Measurements from ENCODE around the gene POLR2A.
A peak's percentile ranks its signal among the peaks of the same experiment; 100 is the strongest.

Gene POLR2A

GRCh38 chr17:7484067-7484918, at the start of gene POLR2A:
Gene POLR2A (plus strand): TSS chr17:7484366.
- peak; percentile 98 for DNase-seq (ENCODE audit: low spot score)

GRCh38 chr17:7435676-7436555, 48.2 kb upstream of the POLR2A start:
- DNase-seq (ENCODE audit: low spot score), result peak; percentile 53

- peak; percentile 81 for DNase-seq (ENCODE audit: low spot score)
Observed at GRCh38 chr17:7436556-7437368, 47.4 kb upstream of the POLR2A start.

GRCh38 chr17:7437369-7437863, 46.8 kb upstream of the POLR2A start:
- DNase-seq (ENCODE audit: low spot score), result no peak

GRCh38 chr17:7437950-7438614, 46.1 kb upstream of the POLR2A start:
- DNase-seq (ENCODE audit: low spot score), result peak; percentile 31

- DNase-seq (ENCODE audit: low spot score), result no peak
Observed at GRCh38 chr17:7438656-7439460, 45.3 kb upstream of the POLR2A start.

GRCh38 chr17:7439462-7440112, 44.6 kb upstream of the POLR2A start, which contains the start of gene FGF11:
Gene FGF11 (plus strand): TSS chr17:7439512. CDS start chr17:7439621, 109 bp downstream.
- no peak for DNase-seq (ENCODE audit: low spot score)

- no peak for DNase-seq (ENCODE audit: low spot score)
Observed at GRCh38 chr17:7440113-7440833, 43.9 kb upstream of the POLR2A start.

GRCh38 chr17:7440834-7441195, 43.4 kb upstream of the POLR2A start:
- DNase-seq (ENCODE audit: low spot score), result no peak

GRCh38 chr17:7441266-7441665, 42.9 kb upstream of the POLR2A start:
- DNase-seq (ENCODE audit: low spot score), result no peak

GRCh38 chr17:7442142-7442541, 42.0 kb upstream of the POLR2A start:
- no peak for DNase-seq (ENCODE audit: low spot score)

- no peak for DNase-seq (ENCODE audit: low spot score)
Observed at GRCh38 chr17:7443499-7444485, 40.4 kb upstream of the POLR2A start.

GRCh38 chr17:7444682-7445618, 39.2 kb upstream of the POLR2A start, which contains the start of gene CHRNB1:
Gene CHRNB1 (plus strand): TSS chr17:7445061. CDS start chr17:7445128, 67 bp downstream.
- no peak for DNase-seq (ENCODE audit: low spot score)

- DNase-seq (ENCODE audit: low spot score), result peak; percentile 28
Observed at GRCh38 chr17:7445619-7445968, 38.6 kb upstream of the POLR2A start.

GRCh38 chr17:7448461-7448860, 35.7 kb upstream of the POLR2A start:
- no peak for DNase-seq (ENCODE audit: low spot score)

GRCh38 chr17:7459961-7460545, 24.1 kb upstream of the POLR2A start:
- no peak for DNase-seq (ENCODE audit: low spot score)
